ENCODE data around the gene CPD.
"Not testable (repeated sequence)": the region's sequence is repeated elsewhere in the genome, so short reads cannot be mapped to it uniquely, and the experiment has no call there.

The CPD gene

GRCh38 chr17:30424471-30424870, 45.7 kb downstream of the CPD start:
- H3K4me1 ChIP-seq, result no peaks in the 10 kb centered on the region
- no peak overlapping the region for H3K4me2 ChIP-seq
- no peak for TF ChIP-seq Cebpa-rat (IDR thresholded peaks at IDR 0.05)
- H3K4me3 ChIP-seq, result no peak overlapping the region
- no peaks in the 10 kb centered on the region for H3K27me3 ChIP-seq
- H3K36me3 ChIP-seq, result peaks cover 11 to 71% (median 40%) of the 10 kb centered on the region in 11 experiments; a peak in 21 of 22 replicates
- no peaks in the 10 kb centered on the region for H4K20me1 ChIP-seq
- no peaks in the 10 kb centered on the region for H3K9me3 ChIP-seq (replicated peaks in 1 of 11)
- no peak overlapping the region for H3K9ac ChIP-seq
- H3K27ac ChIP-seq, result no peak overlapping the region

- peaks cover 11 to 78% (median 41%) of the 10 kb centered on the region in 11 experiments; a peak in 21 of 22 replicates for H3K36me3 ChIP-seq
- no peak overlapping the region for H3K27ac ChIP-seq
- no peak for TF ChIP-seq Cebpa-rat (IDR thresholded peaks at IDR 0.05)
- no peaks in the 10 kb centered on the region for H3K4me1 ChIP-seq
- H3K4me2 ChIP-seq, result no peak overlapping the region
- H3K27me3 ChIP-seq, result no peaks in the 10 kb centered on the region
- H3K4me3 ChIP-seq, result no peak overlapping the region
- H4K20me1 ChIP-seq, result no peaks in the 10 kb centered on the region
- no peaks in the 10 kb centered on the region for H3K9me3 ChIP-seq (replicated peaks in 1 of 11)
- H3K9ac ChIP-seq, result no peak overlapping the region
Observed at GRCh38 chr17:30426292-30426691, 47.6 kb downstream of the CPD start.

- TF ChIP-seq Cebpa-rat (IDR thresholded peaks at IDR 0.05), result no peak
- H3K9ac ChIP-seq, result no peak overlapping the region
- H3K27me3 ChIP-seq, result no peaks in the 10 kb centered on the region
- H3K4me2 ChIP-seq, result no peak overlapping the region
- no peak overlapping the region for H3K27ac ChIP-seq
- H3K36me3 ChIP-seq, result peaks cover 12 to 78% (median 40%) of the 10 kb centered on the region in 11 experiments; a peak in 21 of 22 replicates
- no peaks in the 10 kb centered on the region for H3K9me3 ChIP-seq (replicated peaks in 1 of 11)
- H4K20me1 ChIP-seq, result no peaks in the 10 kb centered on the region
- H3K4me3 ChIP-seq, result no peak overlapping the region
- no peaks in the 10 kb centered on the region for H3K4me1 ChIP-seq
Observed at GRCh38 chr17:30427611-30428010, 48.9 kb downstream of the CPD start.

- Histone ChIP-seq H3K36me3 (peaks cover 4 to 77% (median 33%) of the 10 kb centered on the region in 11 experiments; a peak in 21 of 22 replicates), H3K4me1 (peaks cover 0 to 6% (median 0%) of the 10 kb centered on the region in 10 experiments; a peak in 6 of 20 replicates), H4K20me1 (no peaks in the 10 kb centered on the region), H3K27me3 (no peaks in the 10 kb centered on the region), H3K27ac (no peak overlapping the region), H3K9me3 (replicated peaks in 1 of 11) (no peaks in the 10 kb centered on the region), H3K9ac (no peak overlapping the region), H3K4me2 (no peak overlapping the region), H3K4me3 (no peak overlapping the region)
- no peak for TF ChIP-seq Cebpa-rat (IDR thresholded peaks at IDR 0.05)
Observed at GRCh38 chr17:30429155-30429554, 50.4 kb downstream of the CPD start.

GRCh38 chr17:30433514-30433913, 54.8 kb downstream of the CPD start:
- peaks cover 8 to 66% (median 21%) of the 10 kb centered on the region in 11 experiments; a peak in 19 of 22 replicates for H3K36me3 ChIP-seq

GRCh38 chr17:30436729-30437128, 58.0 kb downstream of the CPD start:
- Histone ChIP-seq H3K27ac (no peak overlapping the region), H3K9me3 (replicated peaks in 1 of 11) (no peaks in the 10 kb centered on the region), H3K4me3 (no peak overlapping the region), H3K36me3 (peaks cover 8 to 43% (median 18%) of the 10 kb centered on the region in 11 experiments; a peak in 19 of 22 replicates), H3K27me3 (no peaks in the 10 kb centered on the region), H3K9ac (no peak overlapping the region), H3K4me1 (peaks cover 0 to 11% (median 0%) of the 10 kb centered on the region in 10 experiments; a peak in 6 of 20 replicates), H4K20me1 (no peaks in the 10 kb centered on the region), H3K4me2 (no peak overlapping the region)
- TF ChIP-seq Cebpa-rat (IDR thresholded peaks at IDR 0.05), result no peak

More at GRCh38 chr17:30433514-30433913, 54.8 kb downstream of the CPD start:
- Histone ChIP-seq H3K4me3 (no peak overlapping the region), H3K9me3 (replicated peaks in 1 of 11) (no peaks in the 10 kb centered on the region), H3K27ac (no peak overlapping the region), H3K4me2 (peak overlapping the region in 2 of 11 experiments; percentile 22 to 28; a peak in 1 of 22 replicates), H4K20me1 (no peaks in the 10 kb centered on the region), H3K4me1 (peaks cover 0 to 11% (median 0%) of the 10 kb centered on the region in 10 experiments; a peak in 6 of 20 replicates), H3K9ac (no peak overlapping the region), H3K27me3 (no peaks in the 10 kb centered on the region)
- TF ChIP-seq Cebpa-rat (IDR thresholded peaks at IDR 0.05), result no peak

- Histone ChIP-seq H3K4me3 (no peak overlapping the region), H3K27ac (no peak overlapping the region), H3K27me3 (no peaks in the 10 kb centered on the region), H3K9ac (no peak overlapping the region), H3K4me2 (no peak overlapping the region), H3K4me1 (no peaks in the 10 kb centered on the region), H3K9me3 (replicated peaks in 1 of 11) (no peaks in the 10 kb centered on the region), H3K36me3 (peaks cover 0 to 32% (median 18%) of the 10 kb centered on the region in 11 experiments; a peak in 17 of 22 replicates), H4K20me1 (no peaks in the 10 kb centered on the region)
- TF ChIP-seq Cebpa-rat (IDR thresholded peaks at IDR 0.05), result no peak
Observed at GRCh38 chr17:30443721-30444120, 65.0 kb downstream of the CPD start.

- H3K4me2 ChIP-seq; H3K9me3 ChIP-seq (replicated peaks in 1 of 11); H3K27me3 ChIP-seq; H3K4me1 ChIP-seq; H4K20me1 ChIP-seq; H3K4me3 ChIP-seq; H3K9ac ChIP-seq; H3K27ac ChIP-seq: not testable (repeated sequence)
- peaks cover 0 to 55% (median 38%) of the 10 kb centered on the region in 11 experiments; a peak in 21 of 22 replicates for H3K36me3 ChIP-seq
Observed at GRCh38 chr17:30446640-30447039, 67.9 kb downstream of the CPD start.

GRCh38 chr17:30449480-30449879, 70.8 kb downstream of the CPD start:
- no peak overlapping the region for H3K4me2 ChIP-seq
- no peak overlapping the region for H3K9ac ChIP-seq
- no peaks in the 10 kb centered on the region; a peak in 1 of 20 replicates for H3K4me1 ChIP-seq
- H3K4me3 ChIP-seq, result no peak overlapping the region
- no peak overlapping the region for H3K27ac ChIP-seq
- peaks cover 23 to 69% (median 54%) of the 10 kb centered on the region in 11 experiments for H3K36me3 ChIP-seq
- H4K20me1 ChIP-seq, result no peaks in the 10 kb centered on the region
- TF ChIP-seq Cebpa-rat (IDR thresholded peaks at IDR 0.05), result no peak
- no peaks in the 10 kb centered on the region for H3K27me3 ChIP-seq
- H3K9me3 ChIP-seq (replicated peaks in 1 of 11), result peaks cover 13 to 25% (median 20%) of the 10 kb centered on the region in 11 experiments

Measured in BLaER1 treated with 17β-estradiol and CSF1 and Interleukin-3, amounts not matched to agents 10 nM and 100 nM (cell line).